ENCODE data around the gene TAGLN. TPM values are rescaled to one million over a fixed set of nuclear protein-coding genes. Genes with fewer than 3 reads are reported as not detected.

The TAGLN gene
- total and polyA plus RNA-seq, 10 donors: 117 to 1,088 (median 350) TPM

DNA sequence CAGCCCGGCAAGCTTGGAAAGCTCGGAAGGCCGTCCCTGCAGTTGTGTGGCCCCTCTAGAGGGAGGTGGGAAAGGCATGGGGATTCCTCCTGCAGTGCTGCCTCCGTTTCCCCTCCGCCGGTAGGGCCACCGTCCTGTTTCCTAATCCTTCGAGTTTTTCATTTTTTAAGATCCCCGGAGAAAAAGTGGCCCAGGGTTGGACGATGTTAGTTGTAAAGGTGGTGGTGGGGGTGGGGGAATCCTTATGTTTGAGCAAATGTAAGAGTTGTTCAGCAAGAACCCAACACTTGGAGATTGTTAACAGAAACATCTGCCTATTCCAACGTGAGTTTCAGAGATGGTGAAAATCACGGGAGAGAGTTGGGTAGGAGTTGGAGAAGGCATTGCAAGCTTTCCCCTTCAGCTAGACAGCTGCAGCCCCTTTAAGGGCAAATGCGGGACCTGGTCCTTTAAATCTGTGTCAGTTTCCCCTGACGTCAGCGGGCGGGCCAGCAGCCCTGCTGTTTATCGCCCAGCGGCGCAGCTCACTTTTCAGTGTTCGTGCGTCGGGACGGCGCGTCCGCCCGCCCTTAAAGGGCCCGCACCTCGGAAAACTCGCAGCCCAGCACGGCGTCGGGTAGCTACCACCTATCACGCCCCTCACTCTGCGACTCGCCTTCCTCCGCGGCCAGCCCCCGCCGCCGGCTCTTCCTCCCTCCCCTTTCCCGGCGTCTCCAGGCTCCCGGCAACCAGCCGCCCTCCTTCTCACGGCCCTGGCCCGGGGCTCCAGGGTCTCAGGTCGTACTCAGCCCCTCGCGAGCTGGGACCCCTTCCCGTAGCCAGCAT is 20.7 kb upstream of the TAGLN start, which contains the start of gene SIDT2:
Gene SIDT2, plus strand, starts transcription at position 534 of the 825 bp plus-strand sequence. CDS start 521 bp downstream, outside the sequence.
- Histone ChIP-seq H3K36me3 (peaks cover 0 to 20% (median 12%) of the 10 kb centered on the region in 6 donors), H3K9me3 (no peaks in the 10 kb centered on the region), H3K27me3 (replicated peaks in 1 of 7) (no peaks in the 10 kb centered on the region), H3K27ac (peak within 1 kb of the TSS; percentile 86 to 97 (median 94)), H3K4me3 (peak within 1 kb of the TSS; percentile 81 to 93 (median 86)), H3K4me1 (peaks cover 19 to 47% (median 35%) of the 10 kb centered on the region in 6 donors)
- TF ChIP-seq POLR2A (IDR thresholded peaks at IDR 0.05) (peak; percentile 60 to 93 (median 61)), POLR2AphosphoS5 (IDR thresholded peaks at IDR 0.05) (peak; percentile 98 to 99 (median 98))
- TF ChIP-seq, protein P1, sequence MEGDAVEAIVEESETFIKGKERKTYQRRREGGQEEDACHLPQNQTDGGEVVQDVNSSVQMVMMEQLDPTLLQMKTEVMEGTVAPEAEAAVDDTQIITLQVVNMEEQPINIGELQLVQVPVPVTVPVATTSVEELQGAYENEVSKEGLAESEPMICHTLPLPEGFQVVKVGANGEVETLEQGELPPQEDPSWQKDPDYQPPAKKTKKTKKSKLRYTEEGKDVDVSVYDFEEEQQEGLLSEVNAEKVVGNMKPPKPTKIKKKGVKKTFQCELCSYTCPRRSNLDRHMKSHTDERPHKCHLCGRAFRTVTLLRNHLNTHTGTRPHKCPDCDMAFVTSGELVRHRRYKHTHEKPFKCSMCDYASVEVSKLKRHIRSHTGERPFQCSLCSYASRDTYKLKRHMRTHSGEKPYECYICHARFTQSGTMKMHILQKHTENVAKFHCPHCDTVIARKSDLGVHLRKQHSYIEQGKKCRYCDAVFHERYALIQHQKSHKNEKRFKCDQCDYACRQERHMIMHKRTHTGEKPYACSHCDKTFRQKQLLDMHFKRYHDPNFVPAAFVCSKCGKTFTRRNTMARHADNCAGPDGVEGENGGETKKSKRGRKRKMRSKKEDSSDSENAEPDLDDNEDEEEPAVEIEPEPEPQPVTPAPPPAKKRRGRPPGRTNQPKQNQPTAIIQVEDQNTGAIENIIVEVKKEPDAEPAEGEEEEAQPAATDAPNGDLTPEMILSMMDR (IDR thresholded peaks at IDR 0.05 in 8 of 11, conservative IDR thresholded peaks at IDR 0.05 in 3 of 11): peak in 5 of 11 experiments; percentile 7 to 42 (median 20)
- peak; percentile 99 for DNase-seq
- intact Hi-C loops (cut with DNase I; ENCODE audit: low total_unique reads): no loop called here
- 2 to 4% (median 2%) methylated on average over 30 to 51 of the region's 51 CpGs for WGBS, 5 donors

DNA sequence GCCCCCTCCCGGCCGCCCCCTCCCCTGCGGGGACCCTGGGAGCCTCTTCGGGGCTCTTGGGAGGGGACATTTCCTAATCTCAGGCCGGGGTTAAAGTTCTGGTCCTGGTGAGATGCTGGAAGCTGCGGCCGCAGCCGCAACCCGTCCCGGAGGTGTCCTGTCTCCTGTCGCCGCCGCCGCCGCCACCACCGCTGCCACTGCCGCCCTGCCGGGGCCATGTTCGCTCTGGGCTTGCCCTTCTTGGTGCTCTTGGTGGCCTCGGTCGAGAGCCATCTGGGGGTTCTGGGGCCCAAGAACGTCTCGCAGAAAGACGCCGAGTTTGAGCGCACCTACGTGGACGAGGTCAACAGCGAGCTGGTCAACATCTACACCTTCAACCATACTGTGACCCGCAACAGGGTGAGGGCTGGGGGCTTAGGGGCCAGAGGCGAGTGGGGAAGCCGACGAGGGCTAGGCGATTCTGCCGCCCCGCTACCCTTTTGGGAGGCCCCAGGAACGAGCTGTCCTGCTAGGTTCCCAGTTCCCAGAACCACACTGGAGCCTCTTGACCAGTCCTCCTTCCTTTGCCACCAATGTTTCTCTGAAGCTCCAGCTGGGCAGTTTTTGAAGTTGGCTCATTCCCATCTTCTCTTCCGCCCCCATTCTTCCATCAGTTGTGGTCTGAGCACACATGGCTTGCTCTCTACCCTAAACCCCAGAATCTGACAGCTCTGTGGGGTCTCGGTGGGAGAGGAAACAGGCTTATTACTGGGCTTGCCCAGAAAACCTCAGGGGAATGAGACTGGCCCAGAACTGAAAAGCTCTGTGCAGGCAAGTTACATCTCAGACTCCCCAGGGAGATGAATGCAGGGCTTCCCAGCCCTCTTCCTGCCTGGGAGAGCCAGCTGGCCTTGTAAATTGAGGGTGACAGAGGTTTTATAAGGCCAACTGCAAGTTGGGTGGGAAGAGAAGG is 19.8 kb upstream of the TAGLN start:
- peaks cover 0 to 29% (median 21%) of the 10 kb centered on the region in 6 donors for H3K36me3 ChIP-seq
- H3K27ac ChIP-seq: peak overlapping the region; percentile 86 to 97 (median 94)
- DNase-seq: peak; percentile 92
- intact Hi-C loops (cut with DNase I; ENCODE audit: low total_unique reads): no loop called here
- WGBS, 5 donors: 1 to 7% (median 2%) methylated on average over 13 to 39 of the region's 39 CpGs
- peaks cover 19 to 43% (median 35%) of the 10 kb centered on the region in 6 donors for H3K4me1 ChIP-seq
- TF ChIP-seq POLR2A (IDR thresholded peaks at IDR 0.05) (no peak), POLR2AphosphoS5 (IDR thresholded peaks at IDR 0.05) (peak in 1 of 3 donors; percentile 14)
- no peaks in the 10 kb centered on the region for H3K27me3 ChIP-seq (replicated peaks in 1 of 7)
- peak overlapping the region; percentile 81 to 93 (median 86) for H3K4me3 ChIP-seq
- no peaks in the 10 kb centered on the region for H3K9me3 ChIP-seq

DNA sequence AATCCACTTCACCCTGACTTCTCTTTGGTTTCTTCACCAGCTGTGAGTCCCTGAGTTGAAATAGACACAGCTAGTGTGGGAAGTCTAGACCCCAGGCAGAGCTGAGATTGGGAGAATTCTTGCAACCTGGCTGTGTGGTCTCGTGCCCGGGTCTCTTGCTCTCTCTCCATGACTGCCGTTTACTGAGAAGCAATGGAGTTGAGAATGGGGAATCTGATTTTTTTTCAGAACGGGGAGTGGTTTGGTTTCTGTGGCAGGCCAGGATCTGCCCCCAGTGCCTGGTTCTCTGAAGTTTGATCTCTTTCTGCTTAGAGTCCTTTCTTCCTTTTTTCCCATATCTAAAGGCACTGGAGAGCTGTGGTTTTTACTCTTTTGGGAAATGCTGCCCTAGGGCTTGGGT is 19.1 kb upstream of the TAGLN start:
- Histone ChIP-seq H3K9me3 (no peaks in the 10 kb centered on the region), H3K4me1 (peaks cover 19 to 50% (median 35%) of the 10 kb centered on the region in 6 donors), H3K27me3 (replicated peaks in 1 of 7) (no peaks in the 10 kb centered on the region), H3K4me3 (peak overlapping the region; percentile 81 to 93 (median 86)), H3K27ac (peak overlapping the region in 7 of 8 donors; percentile 86 to 97 (median 95)), H3K36me3 (peaks cover 0 to 35% (median 23%) of the 10 kb centered on the region in 6 donors)
- TF ChIP-seq, protein P1 (IDR thresholded peaks at IDR 0.05 in 8 of 11, conservative IDR thresholded peaks at IDR 0.05 in 3 of 11): no peak
- TF ChIP-seq POLR2A (IDR thresholded peaks at IDR 0.05) (no peak), POLR2AphosphoS5 (IDR thresholded peaks at IDR 0.05) (no peak)
- 18 to 31% (median 20%) methylated on average over 4 of the region's 4 CpGs for WGBS, 5 donors
- intact Hi-C loops (cut with DNase I; ENCODE audit: low total_unique reads): no loop called here
- DNase-seq: no peak
